Neural progenitor cell (in vitro differentiated cells): ENCODE measurements around the gene BRD9.

ENCODE experiments used
- EZH2 ChIP-seq: fragments of 200-600 bp; sonication (generic); IDR thresholded peaks from 2 replicates; pipeline ENCODE4 v1.6.1; 2017; ENCODE audit warnings: antibody characterized with exemption, mild to moderate bottlenecking, moderate library complexity
- EZH2phosphoT487 ChIP-seq: fragments of 200-600 bp; sonication (generic); IDR thresholded peaks from 2 replicates; pipeline ENCODE4 v1.6.1; 2017; ENCODE audit warnings: antibody characterized with exemption
- TF ChIP-seq, protein P1 (sequence below): fragments of 200-600 bp; sonication (generic); IDR thresholded peaks from 2 replicates; pipeline ENCODE4 v1.5.1; 2017; ENCODE audit warnings: antibody characterized with exemption, mild to moderate bottlenecking

GRCh38 chr5:884345-885126 is 8.1 kb downstream of the BRD9 start:
- TF ChIP-seq, protein P1, sequence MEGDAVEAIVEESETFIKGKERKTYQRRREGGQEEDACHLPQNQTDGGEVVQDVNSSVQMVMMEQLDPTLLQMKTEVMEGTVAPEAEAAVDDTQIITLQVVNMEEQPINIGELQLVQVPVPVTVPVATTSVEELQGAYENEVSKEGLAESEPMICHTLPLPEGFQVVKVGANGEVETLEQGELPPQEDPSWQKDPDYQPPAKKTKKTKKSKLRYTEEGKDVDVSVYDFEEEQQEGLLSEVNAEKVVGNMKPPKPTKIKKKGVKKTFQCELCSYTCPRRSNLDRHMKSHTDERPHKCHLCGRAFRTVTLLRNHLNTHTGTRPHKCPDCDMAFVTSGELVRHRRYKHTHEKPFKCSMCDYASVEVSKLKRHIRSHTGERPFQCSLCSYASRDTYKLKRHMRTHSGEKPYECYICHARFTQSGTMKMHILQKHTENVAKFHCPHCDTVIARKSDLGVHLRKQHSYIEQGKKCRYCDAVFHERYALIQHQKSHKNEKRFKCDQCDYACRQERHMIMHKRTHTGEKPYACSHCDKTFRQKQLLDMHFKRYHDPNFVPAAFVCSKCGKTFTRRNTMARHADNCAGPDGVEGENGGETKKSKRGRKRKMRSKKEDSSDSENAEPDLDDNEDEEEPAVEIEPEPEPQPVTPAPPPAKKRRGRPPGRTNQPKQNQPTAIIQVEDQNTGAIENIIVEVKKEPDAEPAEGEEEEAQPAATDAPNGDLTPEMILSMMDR, result no peak
- TF ChIP-seq EZH2phosphoT487 (no peak), EZH2 (no peak)
